Thoracic aorta (tissue), 2 donors: ENCODE measurements around the gene FOXA1. TPM values are rescaled to one million over a fixed set of nuclear protein-coding genes. Genes with fewer than 3 reads are reported as not detected.
A peak's percentile ranks its signal among the peaks of the same experiment; 100 is the strongest.

Source experiments
- ATAC-seq: fragments of 150-250 bp; one replicate; pipeline ENCODE4 v1.8.0; 2017; ENCODE audit warnings: low read depth; ENCODE audit not compliant: insufficient number of reproducible peaks, low FRiP score
- DNase-seq: peaks from one replicate; pipeline ENCODE4 v3.0.0-alpha.2; 2020; ENCODE audit warnings: low spot score
- H3K27ac ChIP-seq, 2 donors: fragments of 200-600 bp; sonication (generic); 1 replicate in 1 of 2; 2 replicates in 1 of 2; pipeline ENCODE4 v1.5.1; 2016; ENCODE audit warnings: mild to moderate bottlenecking in 2 of 2, moderate library complexity in 2 of 2
- H3K27me3 ChIP-seq: fragments of 200-600 bp; sonication (generic); replicated peaks from 2 replicates; pipeline ENCODE4 v1.6.0; 2016; ENCODE audit warnings: mild to moderate bottlenecking; ENCODE audit not compliant: insufficient read depth
- H3K36me3 ChIP-seq: fragments of 200-600 bp; sonication (generic); one replicate; pipeline ENCODE4 v1.5.1; 2016
- H3K4me1 ChIP-seq, 2 donors: fragments of 200-600 bp; sonication (generic); 1 replicate in 1 of 2; 2 replicates in 1 of 2; pipeline versions ENCODE4 v1.5.1 to v1.6.0; 2016; ENCODE audit warnings: low read depth in 2 of 2, mild to moderate bottlenecking in 1 of 2; ENCODE audit not compliant: control insufficient read depth in 1 of 2
- H3K4me3 ChIP-seq: fragments of 200-600 bp; sonication (generic); 2 replicates; pipeline ENCODE4 v1.5.1; 2016; ENCODE audit warnings: mild to moderate bottlenecking
- H3K9me3 ChIP-seq: fragments of 200-600 bp; sonication (generic); 2 replicates; pipeline ENCODE4 v1.5.1; 2016
- CTCF ChIP-seq: fragments of 200-600 bp; sonication (generic); IDR thresholded peaks from one replicate; pipeline ENCODE4 v1.5.1; 2019; ENCODE audit warnings: antibody characterized with exemption
- total RNA-seq, 2 donors: library from RNA; depleted of rRNA; stranded (reverse); fragments of >200 nt; gene quantifications; one replicate each; pipeline versions ENCODE4 v1.1.0 to v1.2.3, GENCODE V29; 2016

FOXA1 gene
- total RNA-seq, 2 donors from 2014 or later = not detected

- Histone ChIP-seq H3K27me3 (peaks cover 44% of the 10 kb centered on the region), H3K36me3 (no peaks in the 10 kb centered on the region), H3K27ac (no peak overlapping the region), H3K4me1 (peaks cover 6 to 21% of the 10 kb centered on the region in 2 donors), H3K4me3 (no peak overlapping the region), H3K9me3 (no peaks in the 10 kb centered on the region)
- ATAC-seq (no peak), DNase-seq (no peak)
- TF ChIP-seq CTCF = no peak
Measured at GRCh38 chr14:37601865-37602264, 6.8 kb upstream of the FOXA1 start.

- Histone ChIP-seq H3K4me3 (no peak overlapping the region), H3K4me1 (peaks cover 6 to 23% of the 10 kb centered on the region in 2 donors), H3K36me3 (no peaks in the 10 kb centered on the region), H3K27me3 (peaks cover 46% of the 10 kb centered on the region), H3K9me3 (no peaks in the 10 kb centered on the region), H3K27ac (no peak overlapping the region)
- DNase-seq (no peak), ATAC-seq (no peak)
- TF ChIP-seq CTCF = no peak
Measured at GRCh38 chr14:37600880-37601741, 6.1 kb upstream of the FOXA1 start.

- Histone ChIP-seq H3K36me3 (no peaks in the 10 kb centered on the region), H3K4me3 (peak overlapping the region; percentile 38), H3K9me3 (no peaks in the 10 kb centered on the region), H3K4me1 (peaks cover 6 to 34% of the 10 kb centered on the region in 2 donors), H3K27ac (no peak overlapping the region), H3K27me3 (peaks cover 48% of the 10 kb centered on the region)
- no peak for TF ChIP-seq CTCF
- ATAC-seq (no peak), DNase-seq (no peak)
Measured at GRCh38 chr14:37599507-37600368, 4.7 kb upstream of the FOXA1 start.

- Histone ChIP-seq H3K4me1 (peaks cover 11 to 42% of the 10 kb centered on the region in 2 donors), H3K27me3 (peaks cover 48% of the 10 kb centered on the region)
- no peak for ATAC-seq
Measured at GRCh38 chr14:37598747-37599506, 3.9 kb upstream of the FOXA1 start.

More at GRCh38 chr14:37598747-37599506, 3.9 kb upstream of the FOXA1 start:
- H3K27ac ChIP-seq = peak overlapping the region in 1 of 2 donors; percentile 11
- peak overlapping the region; percentile 44 for H3K4me3 ChIP-seq
- H3K36me3 ChIP-seq = no peaks in the 10 kb centered on the region
- DNase-seq = no peak
- H3K9me3 ChIP-seq = no peaks in the 10 kb centered on the region
- TF ChIP-seq CTCF = no peak
